A673 (cell line): Measurements from ENCODE around the gene SMYD3.

Source experiments
- CTCF ChIP-seq: fragments of 300-800, 200-600 bp; sonication (generic); conservative IDR thresholded peaks from 2 replicates; pipeline ENCODE4 v1.5.1; 2017; ENCODE audit warnings: low read depth, mild to moderate bottlenecking, antibody characterized with exemption, low read length, moderate library complexity, mixed read lengths
- EZH2 ChIP-seq: fragments of 200-600 bp; sonication (generic); IDR thresholded peaks from 2 replicates; pipeline ENCODE4 v1.6.1; 2017; ENCODE audit warnings: borderline replicate concordance, low read depth, mild to moderate bottlenecking, mixed read lengths, antibody characterized with exemption, low read length; ENCODE audit not compliant: poor library complexity, severe bottlenecking

- TF ChIP-seq CTCF (no peak), EZH2 (no peak)
Observed at GRCh38 chr1:245832771-245833527, 674.1 kb downstream of the SMYD3 start.
